NCI-H460 (cell line): ENCODE measurements around the gene ZNF473. TPM values are rescaled to one million over a fixed set of nuclear protein-coding genes. Genes with fewer than 3 reads are reported as not detected.
A peak's percentile ranks its signal among the peaks of the same experiment; 100 is the strongest.

Source experiments
- DNase-seq: peaks from one replicate; pipeline ENCODE4 v3.0.0-alpha.2; 2016; ENCODE audit warnings: low read depth; ENCODE audit errors: extremely low read depth
- polyA plus RNA-seq: library from polyadenylated mRNA; depleted of rRNA; stranded (reverse); fragments of >200 nt; gene quantifications from 2 replicates; pipeline ENCODE4 v1.2.3, GENCODE V29; 2014; cell fraction: nucleus; rRNA removed
- total RNA-seq: library from RNA; depleted of rRNA; stranded (reverse); fragments of >200 nt; shearing (Covaris generic); gene quantifications from 2 replicates; pipeline ENCODE4 v1.2.3, GENCODE V29; 2014; rRNA removed

The ZNF473 gene
- 9.3 and 9.5 TPM in 2 replicates for total RNA-seq
- polyA plus RNA-seq, result 5.4 and 9.9 TPM in 2 replicates

DNA sequence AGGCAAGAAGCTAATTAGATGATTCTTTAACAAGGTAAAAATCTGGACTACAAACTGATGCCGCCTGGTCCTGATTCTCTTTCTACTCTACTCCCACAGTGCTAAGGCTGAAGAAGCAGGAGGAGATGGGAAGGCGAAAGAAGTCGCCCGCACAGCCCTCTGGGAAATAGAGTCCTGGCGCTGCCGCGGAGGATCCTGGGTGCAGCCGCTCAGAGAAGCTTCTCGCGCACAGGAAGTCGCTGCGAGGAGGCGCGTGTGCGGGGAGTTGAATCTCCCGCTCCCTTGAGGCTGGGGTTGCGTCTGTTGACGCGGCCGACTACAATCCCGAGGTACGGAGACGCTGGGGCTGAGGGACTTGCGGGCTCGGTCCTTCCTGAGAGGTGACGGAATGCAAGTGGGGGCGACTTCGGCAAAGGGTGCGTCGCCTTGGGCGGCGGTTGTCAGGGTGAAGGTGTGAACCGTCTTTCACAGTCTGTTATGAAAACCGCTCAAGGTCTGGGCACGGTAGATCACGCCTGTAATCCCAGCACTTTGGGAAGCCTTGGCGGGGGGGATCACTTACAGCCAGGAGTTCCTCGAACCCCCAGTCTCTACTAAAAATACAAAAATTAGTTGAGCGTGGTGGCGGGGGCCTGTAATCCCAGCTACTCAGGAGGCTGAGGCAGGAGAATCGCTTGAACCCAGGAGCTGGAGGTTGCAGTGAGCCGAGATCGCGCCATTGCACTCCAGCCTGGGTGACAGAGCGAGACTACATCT is at the start of gene ZNF473:
Gene ZNF473, plus strand, starts transcription at position 212 of the 756 bp plus-strand sequence. CDS start 5,078 bp downstream, outside the sequence.
- peak; percentile 91 for DNase-seq

- no peak for DNase-seq
Observed at GRCh38 chr19:49976496-49976895, 49.3 kb upstream of the ZNF473 start.

- no peak for DNase-seq
Observed at GRCh38 chr19:49977076-49977475, 48.7 kb upstream of the ZNF473 start.

GRCh38 chr19:49977881-49978280 is 47.9 kb upstream of the ZNF473 start:
- DNase-seq, result no peak

- DNase-seq, result no peak
Observed at GRCh38 chr19:49978324-49978723, 47.5 kb upstream of the ZNF473 start.

GRCh38 chr19:49981603-49982593 is 43.9 kb upstream of the ZNF473 start:
- no peak for DNase-seq

GRCh38 chr19:49983645-49984229 is 42.1 kb upstream of the ZNF473 start:
- DNase-seq, result peak; percentile 50

DNA sequence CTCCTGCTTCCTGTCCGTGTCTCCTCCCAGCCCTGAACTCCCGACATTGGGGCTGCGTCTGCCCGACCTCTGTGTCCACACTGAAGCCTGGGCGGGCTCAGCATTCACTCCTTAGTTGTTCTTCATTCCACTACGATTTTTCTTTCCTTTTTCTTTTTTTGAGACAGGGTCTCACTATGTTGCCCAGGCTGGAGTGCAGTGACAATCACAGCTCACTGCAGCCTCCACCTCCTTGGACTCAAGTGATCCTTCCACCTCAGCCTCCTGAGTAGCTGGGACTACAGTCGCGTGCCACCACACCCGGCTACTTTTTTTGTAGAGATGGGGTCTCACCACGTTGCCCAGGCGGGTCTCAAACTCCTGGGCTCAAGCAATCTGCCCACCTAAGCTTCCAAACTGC is 41.3 kb upstream of the ZNF473 start:
- no peak for DNase-seq

DNA sequence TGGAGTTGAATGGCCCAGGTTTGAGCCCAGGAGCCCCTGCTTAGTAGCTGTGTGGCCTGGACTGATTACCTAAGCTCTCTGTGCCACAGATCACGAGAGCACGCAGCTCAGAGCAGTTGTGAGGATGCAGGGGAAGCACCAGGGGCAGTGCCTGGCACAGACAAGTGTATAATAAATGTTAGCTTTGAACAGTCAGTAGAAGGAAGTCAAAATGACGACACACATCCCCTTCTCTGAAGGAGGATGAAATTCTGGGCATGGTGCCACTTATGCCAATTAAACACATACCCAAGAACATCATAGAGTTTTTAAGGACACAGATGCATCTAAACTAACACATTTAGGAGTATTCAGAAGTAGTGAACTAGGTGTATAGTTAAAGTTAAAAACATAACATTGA is 39.9 kb upstream of the ZNF473 start:
- DNase-seq, result no peak

- DNase-seq, result no peak
Observed at GRCh38 chr19:49986354-49986753, 39.5 kb upstream of the ZNF473 start.

DNA sequence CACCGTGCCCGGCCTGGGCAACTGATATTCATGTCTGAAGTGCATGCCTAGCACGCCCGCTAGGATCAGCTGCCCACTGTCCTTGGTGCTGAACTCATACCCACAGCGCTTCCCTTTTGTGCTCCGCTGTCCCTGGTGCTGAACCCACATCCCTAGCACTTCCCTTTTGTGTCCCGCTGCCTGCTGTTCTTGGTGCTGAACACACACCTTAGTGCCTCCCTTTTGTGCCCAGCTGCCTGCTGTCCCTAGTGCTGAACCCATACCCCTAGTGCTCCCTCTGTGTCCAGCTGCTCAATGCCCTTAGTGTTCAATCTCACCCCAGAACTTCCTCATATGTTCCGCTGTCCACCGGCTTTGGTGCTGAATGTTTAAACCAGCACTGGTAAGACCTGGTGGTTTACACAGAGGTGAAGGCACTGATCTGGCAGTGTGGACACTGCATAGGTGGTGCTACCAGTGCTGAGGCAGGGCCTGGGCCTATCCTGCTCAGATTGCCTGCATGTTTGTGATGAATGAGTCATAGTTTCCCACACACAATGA is 38.6 kb upstream of the ZNF473 start:
- peak; percentile 94 for DNase-seq

- no peak for DNase-seq
Observed at GRCh38 chr19:49988007-49988406, 37.8 kb upstream of the ZNF473 start.

- DNase-seq, result no peak
Observed at GRCh38 chr19:49988433-49988832, 37.4 kb upstream of the ZNF473 start.

GRCh38 chr19:49997709-49998108 is 28.1 kb upstream of the ZNF473 start:
- no peak for DNase-seq

DNA sequence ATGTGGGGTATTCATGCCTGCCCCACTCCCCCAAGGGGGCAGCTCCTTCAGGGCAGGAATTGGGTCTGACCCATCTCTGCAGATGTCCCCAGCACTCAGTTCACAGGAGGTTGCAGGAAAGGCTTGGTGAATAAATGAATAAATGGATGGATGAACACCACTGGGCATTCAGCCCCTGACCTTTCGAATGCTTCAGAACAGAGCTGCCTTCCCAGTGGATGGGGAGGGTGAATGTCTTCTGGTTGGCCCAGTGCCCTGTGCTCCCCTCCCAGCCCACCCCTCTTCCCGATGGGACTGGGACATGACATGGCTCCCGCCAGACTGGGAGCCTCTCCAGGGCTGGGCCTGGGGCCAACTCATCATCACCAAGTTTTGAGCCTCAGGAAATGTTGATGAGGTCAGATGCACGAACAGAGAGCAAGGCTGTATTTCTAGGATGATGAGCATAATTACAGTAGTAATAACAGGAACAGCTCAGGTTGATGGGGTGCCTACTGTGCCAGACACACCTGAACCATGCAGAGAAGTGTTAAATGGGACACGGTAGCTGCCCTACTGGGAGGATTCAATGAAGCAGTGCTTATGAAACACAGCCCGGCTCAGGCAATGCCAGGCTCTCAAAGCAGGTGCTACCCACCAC is 26.3 kb upstream of the ZNF473 start:
- DNase-seq, result no peak

DNA sequence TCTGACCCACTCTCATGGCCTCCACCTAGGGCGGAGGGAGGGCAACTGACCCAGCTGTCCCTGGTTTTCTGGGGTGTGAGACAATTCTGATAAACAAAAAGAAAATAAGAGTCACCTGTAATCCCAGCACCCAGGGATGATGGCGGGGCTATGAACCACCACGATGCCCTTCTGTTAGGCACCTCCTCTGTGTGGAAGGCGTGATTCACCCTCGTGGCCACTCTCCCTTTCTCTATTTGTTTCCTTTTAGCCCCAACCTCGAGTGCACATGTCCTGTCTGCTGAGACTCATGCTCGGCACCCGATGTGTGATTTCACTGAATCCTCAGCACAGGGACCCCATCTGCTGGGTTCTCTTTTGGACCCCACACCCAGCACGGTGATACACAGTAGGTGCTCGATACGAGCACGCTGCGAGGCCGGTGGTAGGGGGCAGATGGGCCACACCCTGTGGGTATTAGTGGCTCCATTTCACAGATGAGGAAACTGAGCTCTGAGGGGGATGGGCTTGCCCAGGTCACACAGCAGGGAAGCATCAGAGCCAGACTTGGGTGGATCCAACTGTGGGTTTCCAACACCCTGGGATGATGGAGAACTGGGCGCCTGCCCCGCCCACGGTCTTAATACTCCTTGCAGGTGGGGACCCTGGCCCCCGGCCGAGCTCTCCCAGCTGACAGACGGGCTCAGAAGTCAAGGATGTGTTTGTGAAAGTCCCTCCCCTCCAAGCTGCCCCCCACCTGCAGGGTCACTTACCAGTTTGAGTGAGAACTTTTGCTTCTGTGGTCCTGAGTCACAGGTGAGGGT is 25.6 kb upstream of the ZNF473 start:
- DNase-seq, result no peak

DNA sequence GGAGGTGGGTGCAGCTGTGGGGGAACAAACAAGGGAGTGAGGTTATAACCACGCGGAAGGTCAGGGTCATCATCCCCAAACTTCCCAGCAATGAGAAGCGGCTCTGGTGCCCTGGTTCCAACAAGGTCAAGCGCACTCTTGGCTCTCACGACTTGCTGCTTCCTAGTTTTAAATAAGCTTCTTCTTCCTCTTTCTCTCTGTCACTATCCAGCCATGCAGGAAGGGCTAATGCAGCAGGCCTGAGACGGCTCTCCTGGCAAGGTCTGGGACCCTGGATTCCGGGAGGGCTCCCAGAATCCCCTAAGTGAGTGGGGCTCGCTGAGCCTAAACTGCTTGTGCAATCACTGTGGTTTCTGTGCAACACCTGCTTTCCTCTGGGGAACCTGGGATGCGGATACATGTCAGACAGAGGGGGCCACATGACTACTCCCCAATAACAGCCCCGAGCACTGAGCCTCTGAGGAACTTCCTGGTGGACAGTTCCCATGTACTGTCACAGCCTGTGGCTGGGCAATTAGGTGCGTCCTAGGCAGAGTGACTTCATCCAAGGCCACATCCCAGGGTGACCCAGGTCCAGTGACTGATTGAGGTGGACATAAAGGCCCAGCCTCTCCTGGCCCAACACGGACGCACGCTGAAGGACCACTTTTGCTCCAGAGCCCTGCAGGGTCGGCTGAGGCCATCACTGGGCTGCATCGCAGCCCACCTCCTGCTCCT is 24.8 kb upstream of the ZNF473 start:
- DNase-seq, result no peak

- DNase-seq, result no peak
Observed at GRCh38 chr19:50001775-50002174, 24.0 kb upstream of the ZNF473 start.
